ENCODE data around the gene TEP1.

DNA sequence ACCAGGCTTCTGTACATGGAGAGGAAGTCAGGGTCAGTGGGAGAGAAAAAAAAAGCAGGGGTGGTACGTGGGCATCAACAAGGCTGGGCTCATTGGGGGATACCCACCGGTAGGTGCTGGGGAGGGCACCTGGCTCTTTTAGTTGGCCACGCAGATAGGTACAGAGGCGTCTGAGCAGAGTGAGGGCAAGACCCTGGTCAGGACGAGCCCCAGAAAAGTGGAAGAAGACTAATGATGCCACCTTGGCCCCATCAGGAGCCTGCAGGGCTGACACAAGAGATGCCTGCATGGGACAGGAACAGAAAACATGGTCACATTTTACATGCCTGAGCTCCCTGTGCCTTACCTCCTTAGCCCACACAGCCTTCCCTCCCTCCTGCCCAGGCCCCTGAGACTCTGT, 29.7 kb downstream of the TEP1 start:
- TF ChIP-seq CTCF (IDR thresholded peaks at IDR 0.05), result no peak
- TF ChIP-seq EP300 (IDR thresholded peaks at IDR 0.05; ENCODE audit: low read depth), result no peak
- no peak for TF ChIP-seq POLR2A (IDR thresholded peaks at IDR 0.05)
- TF ChIP-seq POLR2AphosphoS5 (IDR thresholded peaks at IDR 0.05), result no peak

Data from transverse colon (tissue), 4 donors.